C4-2B (cell line): ENCODE measurements around the gene TUBA8.

ENCODE experiments used
- H3K27ac ChIP-seq: fragments of 450-650 bp; 2 replicates; pipeline ENCODE4 v1.5.1; 2017
- CTCF ChIP-seq: fragments of 450-650 bp; conservative IDR thresholded peaks from 2 replicates; pipeline ENCODE4 v1.5.1; 2017; ENCODE audit warnings: mild to moderate bottlenecking
- ZFX ChIP-seq: fragments of 450-650 bp; IDR thresholded peaks from 2 replicates; pipeline ENCODE4 v1.6.1; 2017

The TUBA8 gene

GRCh38 chr22:18090286-18090685, 20.3 kb upstream of the TUBA8 start:
- TF ChIP-seq CTCF = no peak
- no peak for TF ChIP-seq ZFX

GRCh38 chr22:18091478-18091877, 19.1 kb upstream of the TUBA8 start:
- no peak overlapping the region for H3K27ac ChIP-seq
- TF ChIP-seq CTCF (no peak), ZFX (no peak)

More at GRCh38 chr22:18090286-18090685, 20.3 kb upstream of the TUBA8 start:
- no peak overlapping the region for H3K27ac ChIP-seq

GRCh38 chr22:18091916-18092526, 18.6 kb upstream of the TUBA8 start:
- TF ChIP-seq ZFX (no peak), CTCF (no peak)
- no peak overlapping the region for H3K27ac ChIP-seq

GRCh38 chr22:18093661-18094060, 16.9 kb upstream of the TUBA8 start:
- TF ChIP-seq ZFX = no peak
- TF ChIP-seq CTCF = no peak
- no peak overlapping the region for H3K27ac ChIP-seq

- no peak overlapping the region for H3K27ac ChIP-seq
- TF ChIP-seq CTCF (no peak), ZFX (no peak)
These were observed 15.4 kb upstream of the TUBA8 start for GRCh38 chr22:18095101-18095805.

GRCh38 chr22:18096823-18097222, 13.8 kb upstream of the TUBA8 start:
- no peak for TF ChIP-seq ZFX
- no peak for TF ChIP-seq CTCF
- H3K27ac ChIP-seq = no peak overlapping the region

GRCh38 chr22:18100781-18101180, 9.8 kb upstream of the TUBA8 start:
- TF ChIP-seq CTCF (no peak), ZFX (no peak)
- H3K27ac ChIP-seq = no peak overlapping the region
